NOMO-1 treated with dmso at 0.1 percent for 144 hours (cell line): ENCODE results near the gene NHS.
"Not testable (repeated sequence)": the region's sequence is repeated elsewhere in the genome, so short reads cannot be mapped to it uniquely, and the experiment has no call there.

ENCODE experiments used
- DNase-seq: peaks from one replicate; lab custom pipeline; 2025; ENCODE audit not compliant: unreplicated experiment; lab: John Stamatoyannopoulos, UW

Gene NHS

GRCh38 chrX:17544821-17545220, 169.8 kb downstream of the NHS start:
- DNase-seq: no peak

- no peak for DNase-seq
These were observed 171.4 kb downstream of the NHS start for GRCh38 chrX:17546356-17546755.

GRCh38 chrX:17547658-17548057, 172.7 kb downstream of the NHS start:
- DNase-seq: no peak

GRCh38 chrX:17549107-17549651, 174.2 kb downstream of the NHS start:
- no peak for DNase-seq

- no peak for DNase-seq
These were observed 175.0 kb downstream of the NHS start for GRCh38 chrX:17550011-17550410.

- no peak for DNase-seq
These were observed 177.1 kb downstream of the NHS start for GRCh38 chrX:17552044-17552650.

- no peak for DNase-seq
These were observed 178.5 kb downstream of the NHS start for GRCh38 chrX:17553469-17553868.

- no peak for DNase-seq
These were observed 179.0 kb downstream of the NHS start for GRCh38 chrX:17553961-17554482.

- DNase-seq: no peak
These were observed 179.9 kb downstream of the NHS start for GRCh38 chrX:17554914-17555313.

GRCh38 chrX:17555846-17556245, 180.8 kb downstream of the NHS start:
- DNase-seq: no peak

GRCh38 chrX:17559728-17560379, 184.9 kb downstream of the NHS start:
- DNase-seq: no peak

GRCh38 chrX:17560385-17560784, 185.4 kb downstream of the NHS start:
- DNase-seq: no peak

GRCh38 chrX:17563076-17563475, 188.1 kb downstream of the NHS start:
- DNase-seq: no peak

GRCh38 chrX:17563515-17563914, 188.5 kb downstream of the NHS start:
- no peak for DNase-seq

GRCh38 chrX:17564689-17565409, 189.8 kb downstream of the NHS start:
- peak; percentile 33 for DNase-seq

GRCh38 chrX:17566740-17567139, 191.7 kb downstream of the NHS start:
- no peak for DNase-seq

- no peak for DNase-seq
These were observed 192.2 kb downstream of the NHS start for GRCh38 chrX:17567187-17567586.

- DNase-seq: no peak
These were observed 192.8 kb downstream of the NHS start for GRCh38 chrX:17567821-17568220.

- DNase-seq: not testable (repeated sequence)
These were observed 193.8 kb downstream of the NHS start for GRCh38 chrX:17568804-17569203.

- DNase-seq: no peak
These were observed 204.0 kb downstream of the NHS start for GRCh38 chrX:17579026-17579425.

- DNase-seq: no peak
These were observed 205.6 kb downstream of the NHS start for GRCh38 chrX:17580539-17581152.
